Muscle layer of colon (tissue), 2 donors: Measurements from ENCODE around the gene TP53I13.

Source experiments
- H3K27ac ChIP-seq: one replicate; pipeline ENCODE4 v1.7.0; 2013; ENCODE audit warnings: low read depth, mild to moderate bottlenecking, low read length, moderate library complexity
- H3K27me3 ChIP-seq, 2 donors: one replicate each; pipeline ENCODE4 v1.7.0; 2013; ENCODE audit warnings: low read length in 2 of 2, mild to moderate bottlenecking in 2 of 2; ENCODE audit not compliant: insufficient read depth in 2 of 2, control insufficient read depth in 1 of 2
- H3K36me3 ChIP-seq: one replicate; pipeline ENCODE4 v1.7.0; 2013; ENCODE audit warnings: mild to moderate bottlenecking, low read length; ENCODE audit not compliant: insufficient read depth
- H3K4me1 ChIP-seq: one replicate; pipeline ENCODE4 v1.7.0; 2013; ENCODE audit warnings: mild to moderate bottlenecking, low read length; ENCODE audit not compliant: insufficient read depth
- H3K4me3 ChIP-seq, 2 donors: one replicate each; pipeline ENCODE4 v1.7.0; 2013; ENCODE audit warnings: low read length in 2 of 2, low read depth in 1 of 2, mild to moderate bottlenecking in 1 of 2, moderate library complexity in 1 of 2
- H3K9ac ChIP-seq: one replicate; pipeline ENCODE4 v1.7.0; 2013; ENCODE audit warnings: low read length
- H3K9me3 ChIP-seq: one replicate; pipeline ENCODE4 v1.7.0; 2013; ENCODE audit warnings: mild to moderate bottlenecking, low read length
- donor health status: abdominal sarcoma.
- donor health status: Adenocarcinoma of cecum.

Gene TP53I13

DNA sequence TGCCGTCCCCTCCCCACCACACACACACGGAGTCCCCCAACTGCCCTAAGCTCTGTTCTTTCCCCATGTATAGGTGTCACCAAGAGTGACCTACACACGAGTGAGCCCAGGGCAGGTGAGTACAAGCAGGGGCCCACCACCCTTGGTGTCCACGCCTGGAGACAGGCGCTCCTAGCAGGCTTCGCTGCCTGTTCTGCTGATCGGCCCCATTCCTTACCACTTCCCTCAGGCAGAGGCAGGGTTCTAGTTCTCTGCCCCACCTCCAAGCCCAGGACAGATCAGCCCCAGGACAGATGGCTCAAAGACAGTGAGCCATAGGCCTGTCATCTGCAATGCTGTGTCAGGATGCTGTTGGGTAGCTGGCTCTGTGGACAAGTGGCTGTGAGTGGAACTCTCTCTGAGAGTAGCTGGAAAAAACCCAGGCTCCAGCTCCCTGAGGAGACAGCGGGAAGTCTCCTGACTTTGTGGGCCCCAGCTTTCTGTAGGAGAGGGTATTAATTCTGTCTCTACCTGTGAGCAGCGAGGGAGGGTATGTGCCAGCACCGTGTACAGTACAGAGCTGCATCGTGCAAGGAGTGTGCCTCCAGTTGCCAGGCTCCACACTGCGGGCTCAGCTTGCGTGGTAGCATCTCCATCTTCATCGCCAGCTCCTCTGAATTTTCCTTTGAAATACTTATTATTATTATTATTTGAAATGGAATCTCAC, 897 bp downstream of the TP53I13 start:
- Histone ChIP-seq H3K9ac (peak overlapping the region; percentile 38), H3K27ac (peak overlapping the region; percentile 82), H3K36me3 (no peaks in the 10 kb centered on the region), H3K4me3 (peak overlapping the region; percentile 68 to 73), H3K4me1 (peaks cover 24% of the 10 kb centered on the region), H3K9me3 (no peaks in the 10 kb centered on the region), H3K27me3 (no peaks in the 10 kb centered on the region)

GRCh38 chr17:29570521-29570920, 2.0 kb downstream of the TP53I13 start:
- no peak overlapping the region for H3K9ac ChIP-seq
- no peaks in the 10 kb centered on the region for H3K27me3 ChIP-seq
- H3K27ac ChIP-seq = no peak overlapping the region
- no peak overlapping the region for H3K4me3 ChIP-seq
- no peaks in the 10 kb centered on the region for H3K9me3 ChIP-seq
- H3K36me3 ChIP-seq = peaks cover 6% of the 10 kb centered on the region
- H3K4me1 ChIP-seq = peaks cover 22% of the 10 kb centered on the region

- Histone ChIP-seq H3K4me3 (no peak overlapping the region), H3K27me3 (no peaks in the 10 kb centered on the region), H3K9me3 (no peaks in the 10 kb centered on the region), H3K4me1 (peaks cover 19% of the 10 kb centered on the region), H3K9ac (no peak overlapping the region), H3K27ac (no peak overlapping the region), H3K36me3 (peaks cover 16% of the 10 kb centered on the region)
Observed at GRCh38 chr17:29571486-29571882, 3.0 kb downstream of the TP53I13 start.

- no peak overlapping the region for H3K27ac ChIP-seq
- no peak overlapping the region for H3K9ac ChIP-seq
- peak overlapping the region in 1 of 2 donors; percentile 13 for H3K4me3 ChIP-seq
- H3K27me3 ChIP-seq = no peaks in the 10 kb centered on the region
- H3K9me3 ChIP-seq = no peaks in the 10 kb centered on the region
- peaks cover 21% of the 10 kb centered on the region for H3K4me1 ChIP-seq
- peaks cover 22% of the 10 kb centered on the region for H3K36me3 ChIP-seq
Observed at GRCh38 chr17:29571883-29572681, 3.6 kb downstream of the TP53I13 start.

DNA sequence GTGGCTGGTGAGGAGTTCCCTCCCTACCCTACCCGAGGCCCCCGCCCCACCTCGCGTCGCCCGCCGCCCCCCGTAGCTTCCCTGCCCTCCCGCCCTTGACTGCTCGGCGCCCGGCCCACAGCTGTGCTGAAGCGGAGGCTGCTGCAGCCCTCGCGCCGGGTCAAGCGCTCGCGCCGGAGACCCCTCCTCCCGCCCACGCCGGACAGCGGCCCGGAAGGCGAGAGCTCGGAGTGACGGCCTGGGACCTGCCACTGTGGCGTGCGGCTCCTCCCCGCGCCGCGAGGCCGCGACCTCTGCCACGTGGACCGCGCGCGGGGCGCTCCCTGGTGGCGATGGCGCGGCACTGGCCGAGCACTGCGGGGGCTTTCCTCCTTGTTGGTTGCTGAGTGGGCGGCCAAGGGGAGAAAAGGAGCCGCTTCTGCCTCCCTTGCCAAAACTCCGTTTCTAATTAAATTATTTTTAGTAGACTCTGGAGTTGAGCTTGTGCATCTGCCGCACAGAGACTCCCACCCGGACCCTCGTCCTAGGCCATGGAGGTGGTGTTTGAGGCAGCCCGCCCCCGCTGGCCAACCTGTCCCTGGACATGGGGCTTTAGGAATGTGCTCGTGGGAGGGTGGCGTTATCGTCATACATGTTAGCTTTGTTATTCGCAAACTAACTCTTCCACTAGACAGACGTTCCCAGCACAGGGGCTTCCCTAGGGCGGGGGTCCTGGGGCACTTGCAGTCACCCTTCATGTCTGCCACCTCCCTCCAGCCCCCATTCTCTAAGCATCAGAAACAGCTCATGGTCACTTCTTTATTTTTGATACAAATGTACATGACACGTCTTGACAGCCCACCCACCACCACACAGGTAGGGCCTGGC, 4.4 kb downstream of the TP53I13 start:
- Histone ChIP-seq H3K9me3 (no peaks in the 10 kb centered on the region), H3K27ac (no peak overlapping the region), H3K4me1 (peaks cover 30% of the 10 kb centered on the region), H3K9ac (no peak overlapping the region), H3K4me3 (peak overlapping the region in 1 of 2 donors; percentile 27), H3K36me3 (peaks cover 30% of the 10 kb centered on the region), H3K27me3 (no peaks in the 10 kb centered on the region)

DNA sequence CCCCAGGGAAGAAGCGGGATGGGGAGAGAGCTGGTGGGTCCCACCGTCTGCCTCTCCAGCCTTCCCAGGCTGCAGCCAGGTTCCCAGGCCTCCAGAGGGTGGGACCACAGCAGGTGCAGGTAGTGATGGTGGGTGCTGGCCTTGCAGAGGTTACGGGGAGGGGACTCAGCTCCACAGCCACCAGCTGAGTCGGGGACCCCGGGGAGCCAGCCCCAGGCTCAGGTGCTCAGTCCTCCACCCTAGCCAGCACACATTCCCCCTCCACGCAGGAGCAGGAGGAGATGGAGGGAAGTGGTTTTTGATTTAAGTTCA, 5.0 kb downstream of the TP53I13 start:
- H3K27ac ChIP-seq = no peak overlapping the region
- H3K27me3 ChIP-seq = no peaks in the 10 kb centered on the region
- H3K4me1 ChIP-seq = peaks cover 35% of the 10 kb centered on the region
- no peaks in the 10 kb centered on the region for H3K9me3 ChIP-seq
- no peak overlapping the region for H3K9ac ChIP-seq
- H3K36me3 ChIP-seq = peaks cover 35% of the 10 kb centered on the region
- no peak overlapping the region for H3K4me3 ChIP-seq

DNA sequence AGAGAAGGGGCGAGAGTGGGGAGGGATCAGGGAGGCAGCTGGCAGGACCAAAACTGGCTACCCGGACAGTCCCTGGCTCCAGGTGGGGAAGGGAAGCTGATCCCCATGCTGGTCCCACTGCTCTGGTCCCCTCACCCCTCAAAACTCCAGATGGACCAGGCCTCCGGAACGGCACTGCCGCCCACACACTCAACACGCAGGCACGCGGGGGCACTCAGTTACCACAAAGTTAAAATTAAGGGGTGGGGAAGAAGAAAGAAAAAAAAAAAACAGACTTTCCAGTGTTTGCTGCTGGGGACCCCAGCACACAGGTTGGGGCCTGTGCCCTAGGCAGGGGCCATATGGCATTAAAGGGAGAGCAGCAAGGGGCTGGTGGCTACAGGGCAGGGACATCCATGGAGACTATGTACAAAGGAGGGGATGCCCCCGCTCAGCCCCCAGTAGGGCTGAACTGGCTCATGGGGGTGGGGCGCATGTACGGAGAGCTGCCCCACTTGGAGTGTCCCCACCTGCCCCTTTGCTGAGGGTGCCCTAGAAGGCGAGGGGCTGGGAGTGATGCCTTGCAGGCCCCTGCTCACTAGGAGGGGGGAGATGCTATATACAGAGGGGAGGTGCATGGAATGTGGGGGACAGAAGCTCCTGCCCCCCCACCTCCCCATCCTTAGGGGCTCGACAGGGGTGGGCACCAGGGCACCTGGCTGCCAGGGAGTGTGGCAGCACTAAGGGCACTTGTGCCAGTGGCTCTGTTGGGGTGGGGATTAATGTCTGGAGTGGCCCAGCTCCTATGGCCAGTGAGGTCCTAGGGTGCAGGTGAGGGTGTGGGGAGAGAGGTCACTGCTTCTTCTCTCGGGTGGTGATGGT, 5.6 kb downstream of the TP53I13 start:
- Histone ChIP-seq H3K36me3 (peaks cover 36% of the 10 kb centered on the region), H3K27ac (no peak overlapping the region)

GRCh38 chr17:29574732-29575510, 6.4 kb downstream of the TP53I13 start:
- Histone ChIP-seq H3K36me3 (peaks cover 44% of the 10 kb centered on the region), H3K4me3 (no peak overlapping the region), H3K4me1 (peaks cover 27% of the 10 kb centered on the region), H3K27ac (no peak overlapping the region), H3K9ac (no peak overlapping the region), H3K9me3 (no peaks in the 10 kb centered on the region), H3K27me3 (no peaks in the 10 kb centered on the region)

More for the DNA sequence above, 5.6 kb downstream of the TP53I13 start:
- H3K4me3 ChIP-seq = no peak overlapping the region
- H3K27me3 ChIP-seq = no peaks in the 10 kb centered on the region
- no peaks in the 10 kb centered on the region for H3K9me3 ChIP-seq
- H3K9ac ChIP-seq = no peak overlapping the region
- peaks cover 33% of the 10 kb centered on the region for H3K4me1 ChIP-seq

DNA sequence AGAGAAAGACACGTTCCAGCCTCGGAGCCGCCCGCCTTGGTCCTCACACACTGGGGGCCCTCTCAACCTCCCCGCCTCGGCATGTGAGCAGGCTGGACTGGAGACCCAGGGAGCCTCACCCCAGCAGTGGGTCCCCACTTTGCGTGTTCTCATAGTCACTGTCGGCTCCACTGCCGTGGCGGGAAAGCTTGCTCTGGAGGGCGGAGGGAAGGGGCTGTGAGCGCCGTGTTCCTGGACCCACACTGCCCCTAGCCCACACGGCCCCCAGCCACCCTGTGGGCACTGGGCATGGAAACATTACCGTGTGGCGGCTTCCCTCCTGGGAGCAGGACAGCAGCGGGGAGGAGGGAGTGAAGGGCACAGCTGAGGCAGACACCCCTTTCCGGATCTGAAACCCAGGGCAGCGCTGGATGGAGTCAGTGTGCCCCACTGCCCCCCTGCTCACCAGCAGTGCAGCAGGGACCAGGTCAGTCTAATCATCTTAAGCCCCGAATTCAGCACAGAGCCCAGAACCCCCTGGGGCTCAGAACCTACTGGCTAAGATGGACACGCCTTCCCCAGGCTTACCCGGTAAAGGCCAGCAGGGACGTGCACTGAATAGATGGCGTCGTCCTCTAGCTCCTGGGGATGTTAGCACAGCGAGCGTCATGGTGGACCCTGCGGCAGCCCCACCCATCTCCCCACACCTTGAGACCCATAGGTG, 7.2 kb downstream of the TP53I13 start:
- no peak overlapping the region for H3K9ac ChIP-seq

More for the DNA sequence above, 7.2 kb downstream of the TP53I13 start:
- Histone ChIP-seq H3K9me3 (no peaks in the 10 kb centered on the region), H3K36me3 (peaks cover 46% of the 10 kb centered on the region), H3K4me3 (no peak overlapping the region), H3K4me1 (peaks cover 27% of the 10 kb centered on the region), H3K27ac (no peak overlapping the region), H3K27me3 (no peaks in the 10 kb centered on the region)
